DMS 273 treated with DMSO at 0.1 percent for 48 hours (cell line): ENCODE measurements around the gene TAX1BP1.
"Not testable (repeated sequence)": the region's sequence is repeated elsewhere in the genome, so short reads cannot be mapped to it uniquely, and the experiment has no call there.

Experiments used
- DNase-seq: peaks from one replicate; lab custom pipeline; 2025; lab: John Stamatoyannopoulos, UW

Gene TAX1BP1

GRCh38 chr7:27739301-27739908 lies 557 bp upstream of the TAX1BP1 start:
- no peak for DNase-seq

- peak; percentile 26 for DNase-seq
Measured at GRCh38 chr7:27740449-27741086, 606 bp downstream of the TAX1BP1 start.

DNA sequence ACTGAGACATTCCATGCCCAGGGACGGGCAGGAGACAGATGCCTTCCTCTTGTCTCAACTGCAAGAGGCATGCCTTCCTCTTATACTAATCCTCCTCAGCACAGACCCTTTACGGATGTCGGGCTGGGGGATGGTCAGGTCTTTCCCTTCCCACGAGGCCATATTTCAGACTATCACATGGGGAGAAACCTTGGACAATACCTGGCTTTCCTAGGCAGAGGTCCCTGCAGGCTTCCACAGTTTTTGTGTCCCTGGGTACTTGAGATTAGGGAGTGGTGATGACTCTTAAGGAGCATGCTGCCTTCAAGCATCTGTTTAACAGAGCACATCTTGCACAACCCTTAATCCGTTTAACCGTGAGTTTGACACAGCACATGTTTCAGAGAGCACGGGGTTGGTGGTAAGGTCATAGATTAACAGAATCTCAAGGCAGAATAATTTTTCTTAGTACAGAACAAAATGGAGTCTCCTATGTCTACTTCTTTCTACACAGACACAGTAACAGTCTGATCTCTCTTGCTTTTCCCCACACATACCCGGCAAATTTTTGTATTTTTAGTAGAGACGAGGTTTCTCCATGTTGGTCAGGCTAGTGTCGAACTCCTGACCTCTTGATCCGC lies 2.2 kb downstream of the TAX1BP1 start:
- not testable (repeated sequence) for DNase-seq

- DNase-seq, result peak; percentile 47
Measured at GRCh38 chr7:27745064-27745583, 5.2 kb downstream of the TAX1BP1 start.

- DNase-seq, result no peak
Measured at GRCh38 chr7:27746486-27746885, 6.5 kb downstream of the TAX1BP1 start.

GRCh38 chr7:27746978-27747377 lies 7.0 kb downstream of the TAX1BP1 start:
- DNase-seq, result no peak

DNA sequence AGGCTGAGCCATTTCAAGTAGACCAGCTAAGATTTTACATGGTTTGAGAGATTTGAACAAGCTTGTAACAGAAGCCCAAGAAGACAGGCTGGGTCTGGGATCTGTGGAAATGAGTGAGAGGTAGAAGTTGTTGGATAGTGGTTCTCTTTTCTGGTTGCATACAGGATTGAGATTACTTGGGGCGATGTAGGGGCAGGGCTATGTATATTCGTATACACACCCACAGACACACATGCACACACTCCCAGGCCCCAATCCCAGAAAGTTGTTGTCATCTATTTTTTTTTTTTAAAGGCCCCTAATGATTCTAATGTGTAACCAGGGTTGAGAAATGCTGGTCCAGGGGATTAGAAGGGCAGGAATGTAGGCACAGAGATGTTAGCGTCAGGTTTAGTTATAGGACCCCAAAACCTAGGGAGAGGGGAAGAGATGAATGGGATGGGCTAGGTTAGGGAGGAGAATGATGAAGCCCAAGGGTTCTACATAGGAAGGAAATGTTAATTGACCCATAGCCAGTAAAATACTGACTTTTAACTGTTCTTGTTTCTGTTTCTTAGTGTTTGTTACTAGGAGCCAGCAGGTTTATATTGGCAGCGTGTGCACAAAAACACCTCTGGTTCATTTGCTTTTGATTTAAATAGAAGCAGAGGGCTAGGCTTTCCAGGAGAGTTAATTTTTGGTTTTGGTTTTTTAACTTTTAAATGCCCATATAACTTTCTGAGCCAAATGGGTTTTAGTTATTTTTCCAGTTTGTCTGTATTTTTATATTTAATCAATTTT lies 7.8 kb downstream of the TAX1BP1 start:
- DNase-seq, result no peak

DNA sequence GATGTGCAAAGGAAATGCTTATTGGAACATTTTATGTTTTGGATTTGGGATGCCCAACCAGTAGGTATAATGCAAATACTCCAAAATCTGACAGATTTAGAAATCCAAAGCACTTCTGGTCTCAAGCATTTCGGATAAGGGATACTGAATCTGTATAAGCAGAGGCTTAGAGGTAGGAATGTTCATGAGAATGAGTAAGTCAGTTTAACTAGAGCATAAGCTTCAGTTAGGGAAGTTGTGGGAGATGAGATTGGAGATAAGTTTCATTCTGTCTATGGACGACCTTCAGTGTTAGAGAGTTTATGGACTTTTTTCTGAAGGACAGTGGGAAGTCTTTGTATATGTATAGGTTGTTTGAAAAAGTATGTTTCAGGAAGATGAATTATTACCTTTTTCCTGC lies 10.4 kb downstream of the TAX1BP1 start:
- DNase-seq, result no peak

GRCh38 chr7:27751888-27752660 lies 12.1 kb downstream of the TAX1BP1 start:
- DNase-seq, result no peak

DNA sequence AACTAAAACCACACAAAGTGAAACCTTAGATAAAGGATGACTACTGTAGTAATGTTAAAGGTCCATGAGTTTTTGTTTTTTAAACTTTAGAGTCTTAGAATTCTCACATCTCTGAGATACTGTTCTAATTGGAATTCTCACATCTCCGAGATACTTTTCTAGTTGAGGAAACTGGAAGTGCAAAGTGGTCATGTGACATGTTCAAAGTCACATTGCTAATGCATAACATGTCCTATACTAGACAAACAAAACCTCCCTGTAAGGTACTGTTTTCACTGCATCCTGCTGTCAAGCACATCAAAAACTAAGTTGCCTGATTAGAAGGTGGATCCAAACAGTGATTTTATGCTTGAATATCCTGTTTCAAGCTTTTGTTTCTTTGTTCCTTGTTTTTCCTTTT lies 13.9 kb downstream of the TAX1BP1 start:
- DNase-seq, result no peak

DNA sequence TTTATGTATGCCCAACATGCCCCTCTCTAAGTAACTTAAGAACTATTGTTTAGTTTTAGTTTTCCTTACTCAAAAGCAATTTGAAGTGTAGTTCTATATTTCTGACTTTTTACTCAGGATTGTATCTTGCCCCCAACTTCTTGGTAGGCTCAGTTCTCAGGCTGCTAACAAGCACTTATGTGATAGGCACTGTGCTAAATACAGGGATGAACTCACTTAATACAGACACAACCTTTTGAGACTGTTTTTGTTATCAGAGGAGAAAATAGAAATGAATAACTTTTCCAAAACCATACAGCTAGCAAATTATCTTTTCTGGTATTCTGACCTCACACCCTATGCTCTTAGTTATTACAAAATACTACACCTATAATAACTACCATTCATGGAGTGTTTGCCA lies 16.3 kb downstream of the TAX1BP1 start:
- no peak for DNase-seq

DNA sequence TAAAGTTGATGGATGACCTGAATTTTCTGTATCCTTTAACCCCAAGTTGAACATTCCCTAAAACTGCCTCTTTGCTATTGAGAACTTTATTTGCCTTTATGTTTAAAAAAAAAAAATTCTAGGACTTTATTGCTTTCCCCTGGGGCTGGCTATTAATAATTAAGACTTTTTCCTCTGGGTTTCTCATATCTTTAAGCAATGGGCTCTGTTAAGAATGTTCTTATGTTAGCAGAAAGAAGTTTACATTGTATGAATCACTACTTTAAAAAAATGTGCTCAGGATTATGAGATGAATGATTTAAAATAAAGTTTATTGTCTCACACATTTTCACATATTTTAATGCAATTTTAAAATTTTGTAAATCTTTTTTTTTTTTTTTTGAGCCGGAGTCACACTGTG lies 19.5 kb downstream of the TAX1BP1 start:
- DNase-seq, result no peak

DNA sequence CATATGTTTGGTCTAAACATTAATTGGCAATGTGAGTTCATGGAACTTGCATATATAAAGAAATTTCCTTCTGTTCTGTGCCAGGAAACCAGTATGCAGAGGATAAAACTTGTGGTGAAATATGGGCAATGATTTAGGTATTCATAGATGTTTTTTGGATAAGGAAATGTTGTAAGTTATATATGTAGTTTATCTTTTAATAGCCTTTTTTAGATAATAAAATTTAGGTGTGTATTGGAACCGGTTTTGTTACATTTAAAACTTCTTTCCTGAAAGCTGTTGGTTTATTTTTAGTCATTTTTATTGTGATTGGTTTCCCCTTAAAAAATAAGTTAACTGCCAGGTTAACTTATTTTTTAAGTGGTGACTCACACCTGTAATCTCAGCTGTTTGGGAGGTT lies 22.1 kb downstream of the TAX1BP1 start:
- no peak for DNase-seq

DNA sequence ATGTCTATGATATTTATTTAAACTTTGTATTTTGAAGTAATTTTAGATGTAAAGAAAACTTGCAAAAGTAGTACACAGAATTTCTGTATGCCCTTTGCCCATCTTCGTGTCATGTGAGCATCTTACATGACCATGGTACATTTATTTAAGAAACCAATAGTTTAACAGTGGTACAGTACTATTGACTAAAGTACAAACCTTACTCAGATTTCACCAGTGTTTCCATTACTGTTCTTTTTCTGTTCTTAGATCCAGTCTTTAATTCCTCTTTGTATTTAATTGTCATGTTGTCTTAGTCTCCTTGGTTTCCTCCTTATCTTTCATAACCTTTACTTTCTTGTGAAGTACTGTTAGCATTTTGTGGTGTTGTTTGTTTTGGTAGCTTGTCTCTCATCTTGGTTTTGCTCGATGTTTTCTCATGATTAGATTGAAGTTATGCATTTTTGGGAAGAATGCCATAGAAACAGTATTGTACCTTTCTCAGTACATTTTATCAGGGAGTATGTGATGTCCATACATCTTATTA lies 24.1 kb downstream of the TAX1BP1 start:
- no peak for DNase-seq

- no peak for DNase-seq
Measured at GRCh38 chr7:27765841-27766240, 25.9 kb downstream of the TAX1BP1 start.

GRCh38 chr7:27767374-27767773 lies 27.4 kb downstream of the TAX1BP1 start:
- no peak for DNase-seq

DNA sequence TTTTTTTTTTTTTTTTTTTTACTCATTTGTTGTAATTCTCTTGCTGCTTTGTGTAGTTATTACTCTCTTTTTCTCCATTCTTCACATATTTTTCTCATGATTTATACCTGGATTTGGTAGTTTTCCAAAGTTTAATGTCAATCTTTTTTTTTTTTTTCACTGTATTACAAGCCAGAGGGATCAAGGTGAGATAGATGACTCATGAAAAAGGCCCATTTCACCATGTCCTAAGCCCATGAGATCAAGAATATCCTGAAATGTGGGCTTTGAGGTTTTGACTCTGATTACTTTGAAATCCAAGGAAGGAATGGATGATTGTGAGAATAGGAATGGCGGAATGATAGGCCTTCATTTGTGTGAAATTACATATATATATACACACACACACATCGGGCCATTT lies 31.1 kb downstream of the TAX1BP1 start:
- DNase-seq, result no peak

GRCh38 chr7:27774717-27775328 lies 34.9 kb downstream of the TAX1BP1 start:
- no peak for DNase-seq

GRCh38 chr7:27775782-27776181 lies 35.8 kb downstream of the TAX1BP1 start:
- DNase-seq, result no peak

GRCh38 chr7:27777662-27778061 lies 37.7 kb downstream of the TAX1BP1 start:
- no peak for DNase-seq

GRCh38 chr7:27779873-27780272 lies 39.9 kb downstream of the TAX1BP1 start:
- no peak for DNase-seq
